ENCODE results near the gene PRKG1.

DNA sequence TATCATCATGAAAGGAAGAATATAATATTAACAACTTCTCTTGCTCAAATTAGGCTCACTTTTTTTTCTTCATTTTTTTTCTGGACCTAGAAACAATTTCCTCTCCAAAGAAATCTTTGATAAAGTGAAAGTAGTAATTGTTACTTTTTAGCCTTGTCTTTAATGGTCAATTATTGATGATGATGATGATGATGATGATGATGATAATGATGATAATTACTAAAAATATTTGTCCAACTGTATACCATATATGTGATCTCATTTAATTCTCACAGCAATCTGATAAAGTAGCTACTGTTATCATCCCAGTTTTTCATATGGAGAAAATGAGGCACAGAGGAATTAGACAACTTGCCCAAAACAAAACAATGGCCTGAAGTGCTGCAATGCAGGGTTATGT is 12.8 kb downstream of the PRKG1 start:
- TF ChIP-seq POLR2AphosphoS5 (IDR thresholded peaks at IDR 0.05; ENCODE audit: low read depth, low read length) = no peak
- no peak for TF ChIP-seq TAF1 (IDR thresholded peaks at IDR 0.05; ENCODE audit: borderline replicate concordance, insufficient read depth, low read length)
- TF ChIP-seq SIN3A (IDR thresholded peaks at IDR 0.05; ENCODE audit: borderline replicate concordance, insufficient read depth, low read length) = no peak
